NCI-H1105 (cell line): ENCODE results near the gene SKI.

ENCODE experiments used
- DNase-seq: peaks from one replicate; lab custom pipeline; 2025; lab: John Stamatoyannopoulos, UW

The SKI gene

GRCh38 chr1:2194319-2194897 is 33.7 kb upstream of the SKI start, which contains the start of gene FAAP20:
Gene FAAP20 (minus strand): TSS chr1:2194772. CDS start chr1:2194749, 23 bp downstream.
- peak; percentile 50 for DNase-seq

- DNase-seq: peak; percentile 70
Observed at GRCh38 chr1:2194898-2195673, 33.0 kb upstream of the SKI start.

- DNase-seq: no peak
Observed at GRCh38 chr1:2195785-2196184, 32.3 kb upstream of the SKI start.

- DNase-seq: no peak
Observed at GRCh38 chr1:2196901-2197638, 31.0 kb upstream of the SKI start.

- no peak for DNase-seq
Observed at GRCh38 chr1:2197707-2198165, 30.4 kb upstream of the SKI start.

GRCh38 chr1:2198571-2198970 is 29.5 kb upstream of the SKI start:
- no peak for DNase-seq

GRCh38 chr1:2199042-2199810 is 28.9 kb upstream of the SKI start:
- DNase-seq: no peak

- DNase-seq: no peak
Observed at GRCh38 chr1:2200308-2200943, 27.7 kb upstream of the SKI start.

GRCh38 chr1:2201062-2201461 is 27.1 kb upstream of the SKI start:
- no peak for DNase-seq

- no peak for DNase-seq
Observed at GRCh38 chr1:2202008-2202575, 26.0 kb upstream of the SKI start.

- no peak for DNase-seq
Observed at GRCh38 chr1:2202843-2203601, 25.1 kb upstream of the SKI start.

GRCh38 chr1:2203671-2204414 is 24.3 kb upstream of the SKI start:
- no peak for DNase-seq

- peak; percentile 66 for DNase-seq
Observed at GRCh38 chr1:2204415-2205190, 23.5 kb upstream of the SKI start.

GRCh38 chr1:2205191-2205952 is 22.7 kb upstream of the SKI start:
- no peak for DNase-seq

- DNase-seq: no peak
Observed at GRCh38 chr1:2206813-2207487, 21.2 kb upstream of the SKI start.

GRCh38 chr1:2208309-2209239 is 19.5 kb upstream of the SKI start:
- DNase-seq: no peak
